ENCODE measurements around the gene TAC4.

Gene TAC4

DNA sequence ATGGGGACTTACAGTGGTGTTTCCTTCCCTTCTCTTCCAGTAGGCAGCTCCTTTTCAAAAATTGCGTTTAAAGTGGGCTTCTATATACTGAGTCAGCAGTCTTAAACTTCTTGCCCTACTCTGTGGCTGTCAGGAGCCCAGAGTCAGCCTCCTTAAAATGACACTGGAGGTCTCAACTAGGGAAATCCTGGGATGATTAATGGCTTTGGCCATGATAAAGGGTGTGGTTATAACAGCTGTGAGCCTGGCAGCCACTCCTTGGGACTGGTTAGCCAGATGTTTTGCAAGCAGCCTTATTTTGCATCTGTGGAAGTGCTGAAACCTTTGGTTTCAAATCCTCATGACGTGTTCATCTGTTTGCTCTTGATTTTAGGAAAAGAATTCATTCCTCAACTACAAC, 25.0 kb downstream of the TAC4 start:
- peaks cover 8% of the 10 kb centered on the region for H3K4me1 ChIP-seq (ENCODE audit: insufficient read depth, low read length)

DNA sequence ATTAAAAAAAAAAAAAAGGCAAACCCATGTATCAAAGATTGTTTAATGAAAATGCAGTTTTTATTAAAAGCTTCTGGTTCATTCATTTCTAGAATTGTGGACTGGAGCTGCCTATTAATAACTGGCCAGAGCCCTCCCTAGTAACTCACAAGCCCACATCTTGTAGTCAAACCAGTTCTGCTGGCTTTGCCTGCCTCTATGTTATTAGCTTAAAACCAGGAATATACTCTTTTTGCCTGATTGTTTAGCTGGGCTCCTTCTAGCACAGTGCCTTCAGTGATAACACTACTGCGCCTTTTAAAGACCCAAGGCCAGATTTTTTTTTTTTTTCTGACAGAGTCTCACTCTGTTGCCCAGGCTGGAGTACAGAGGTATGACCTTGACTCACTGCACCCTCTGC, 26.0 kb downstream of the TAC4 start:
- H3K27me3 ChIP-seq (ENCODE audit: insufficient read depth, low read length, poor library complexity) = no peaks in the 10 kb centered on the region
- no peak overlapping the region for H3K4me2 ChIP-seq (ENCODE audit: insufficient read depth, low read length)
- peaks cover 100% of the 10 kb centered on the region for H3K36me3 ChIP-seq (ENCODE audit: insufficient read depth, low read length)
- no peak for DNase-seq
- no peak overlapping the region for H3K27ac ChIP-seq (ENCODE audit: low read length)
- no peak overlapping the region for H2AFZ ChIP-seq (ENCODE audit: low read depth, low read length)
- no peaks in the 10 kb centered on the region for H3K9me3 ChIP-seq (ENCODE audit: insufficient read depth, low read length, severe bottlenecking)
- peaks cover 17% of the 10 kb centered on the region for H3K4me1 ChIP-seq (ENCODE audit: insufficient read depth, low read length)
- H3K4me3 ChIP-seq (ENCODE audit: low read depth in 1 of 2, low read length in 2 of 2) = no peak overlapping the region
- TF ChIP-seq, protein P1, sequence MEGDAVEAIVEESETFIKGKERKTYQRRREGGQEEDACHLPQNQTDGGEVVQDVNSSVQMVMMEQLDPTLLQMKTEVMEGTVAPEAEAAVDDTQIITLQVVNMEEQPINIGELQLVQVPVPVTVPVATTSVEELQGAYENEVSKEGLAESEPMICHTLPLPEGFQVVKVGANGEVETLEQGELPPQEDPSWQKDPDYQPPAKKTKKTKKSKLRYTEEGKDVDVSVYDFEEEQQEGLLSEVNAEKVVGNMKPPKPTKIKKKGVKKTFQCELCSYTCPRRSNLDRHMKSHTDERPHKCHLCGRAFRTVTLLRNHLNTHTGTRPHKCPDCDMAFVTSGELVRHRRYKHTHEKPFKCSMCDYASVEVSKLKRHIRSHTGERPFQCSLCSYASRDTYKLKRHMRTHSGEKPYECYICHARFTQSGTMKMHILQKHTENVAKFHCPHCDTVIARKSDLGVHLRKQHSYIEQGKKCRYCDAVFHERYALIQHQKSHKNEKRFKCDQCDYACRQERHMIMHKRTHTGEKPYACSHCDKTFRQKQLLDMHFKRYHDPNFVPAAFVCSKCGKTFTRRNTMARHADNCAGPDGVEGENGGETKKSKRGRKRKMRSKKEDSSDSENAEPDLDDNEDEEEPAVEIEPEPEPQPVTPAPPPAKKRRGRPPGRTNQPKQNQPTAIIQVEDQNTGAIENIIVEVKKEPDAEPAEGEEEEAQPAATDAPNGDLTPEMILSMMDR (IDR thresholded peaks at IDR 0.05; ENCODE audit: borderline replicate concordance, extremely low read depth, low read length, poor library complexity, severe bottlenecking) = no peak
- no peak for TF ChIP-seq EZH2 (IDR thresholded peaks at IDR 0.05; ENCODE audit: borderline replicate concordance, low read depth, low read length, severe bottlenecking)
- H3K79me2 ChIP-seq (ENCODE audit: insufficient read depth, low read length) = peaks cover 11% of the 10 kb centered on the region
- H3K9ac ChIP-seq (ENCODE audit: low read depth, low read length) = no peak overlapping the region
- H4K20me1 ChIP-seq (ENCODE audit: insufficient read depth, low read length) = peaks cover 32% of the 10 kb centered on the region
- no peak for ATAC-seq (ENCODE audit: insufficient read depth, low read depth)

More for the DNA sequence above, 25.0 kb downstream of the TAC4 start:
- Histone ChIP-seq H3K9ac (ENCODE audit: low read depth, low read length) (no peak overlapping the region), H2AFZ (ENCODE audit: low read depth, low read length) (no peak overlapping the region), H4K20me1 (ENCODE audit: insufficient read depth, low read length) (peaks cover 27% of the 10 kb centered on the region), H3K79me2 (ENCODE audit: insufficient read depth, low read length) (peaks cover 11% of the 10 kb centered on the region), H3K27me3 (ENCODE audit: insufficient read depth, low read length, poor library complexity) (no peaks in the 10 kb centered on the region), H3K27ac (ENCODE audit: low read length) (no peak overlapping the region), H3K4me2 (ENCODE audit: insufficient read depth, low read length) (no peak overlapping the region), H3K4me3 (ENCODE audit: low read depth in 1 of 2, low read length in 2 of 2) (no peak overlapping the region), H3K36me3 (ENCODE audit: insufficient read depth, low read length) (peaks cover 100% of the 10 kb centered on the region), H3K9me3 (ENCODE audit: insufficient read depth, low read length, severe bottlenecking) (no peaks in the 10 kb centered on the region)
- TF ChIP-seq EZH2 (IDR thresholded peaks at IDR 0.05; ENCODE audit: borderline replicate concordance, low read depth, low read length, severe bottlenecking) = no peak
- TF ChIP-seq, protein P1 (IDR thresholded peaks at IDR 0.05; ENCODE audit: borderline replicate concordance, extremely low read depth, low read length, poor library complexity, severe bottlenecking) = no peak
- DNase-seq (no peak), ATAC-seq (ENCODE audit: insufficient read depth, low read depth) (no peak)

DNA sequence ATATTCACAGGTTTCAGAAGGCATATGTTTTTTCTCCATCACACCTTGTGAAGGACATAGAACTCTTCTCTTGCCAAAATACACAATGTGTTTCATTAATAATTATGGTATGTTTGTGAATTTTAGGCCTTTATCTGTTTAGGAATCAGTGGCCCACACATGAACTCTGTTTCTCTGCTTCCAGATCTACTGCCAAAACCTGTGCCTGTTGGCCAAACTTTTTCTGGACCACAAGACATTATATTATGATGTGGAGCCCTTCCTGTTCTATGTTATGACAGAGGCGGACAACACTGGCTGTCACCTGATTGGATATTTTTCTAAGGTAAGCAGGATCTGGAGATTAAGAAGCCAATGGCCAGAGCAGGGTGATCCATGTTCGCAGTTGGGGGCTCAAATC, 26.4 kb downstream of the TAC4 start:
- Histone ChIP-seq H3K27ac (ENCODE audit: low read length) (no peak overlapping the region), H3K9me3 (ENCODE audit: insufficient read depth, low read length, severe bottlenecking) (no peaks in the 10 kb centered on the region), H3K4me2 (ENCODE audit: insufficient read depth, low read length) (no peak overlapping the region), H4K20me1 (ENCODE audit: insufficient read depth, low read length) (peaks cover 35% of the 10 kb centered on the region), H3K27me3 (ENCODE audit: insufficient read depth, low read length, poor library complexity) (no peaks in the 10 kb centered on the region), H3K4me1 (ENCODE audit: insufficient read depth, low read length) (peaks cover 21% of the 10 kb centered on the region), H2AFZ (ENCODE audit: low read depth, low read length) (no peak overlapping the region), H3K9ac (ENCODE audit: low read depth, low read length) (no peak overlapping the region), H3K36me3 (ENCODE audit: insufficient read depth, low read length) (peaks cover 100% of the 10 kb centered on the region), H3K4me3 (ENCODE audit: low read depth in 1 of 2, low read length in 2 of 2) (no peak overlapping the region), H3K79me2 (ENCODE audit: insufficient read depth, low read length) (peaks cover 11% of the 10 kb centered on the region)
- DNase-seq (no peak), ATAC-seq (ENCODE audit: insufficient read depth, low read depth) (no peak)
- TF ChIP-seq, protein P1 (IDR thresholded peaks at IDR 0.05; ENCODE audit: borderline replicate concordance, extremely low read depth, low read length, poor library complexity, severe bottlenecking) = no peak
- TF ChIP-seq EZH2 (IDR thresholded peaks at IDR 0.05; ENCODE audit: borderline replicate concordance, low read depth, low read length, severe bottlenecking) = no peak

DNA sequence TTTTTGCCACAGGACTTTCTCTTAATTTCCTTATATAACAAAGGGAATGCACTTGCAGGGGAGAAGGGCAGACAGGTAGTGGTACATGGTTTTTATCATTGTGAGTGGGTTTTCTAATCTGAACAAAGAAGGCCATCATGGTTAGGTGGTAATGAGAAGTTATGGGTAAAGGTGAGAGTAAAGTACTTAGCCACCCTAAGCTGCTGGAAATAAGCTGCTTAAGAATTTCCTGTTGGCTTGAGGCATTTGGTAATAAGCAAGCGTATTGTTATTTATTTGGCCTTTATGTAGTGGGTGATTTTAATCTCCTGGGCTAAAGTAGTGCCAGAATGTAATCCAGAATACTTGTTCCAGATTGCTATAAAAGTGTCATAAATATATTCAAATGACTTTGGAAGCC, 27.1 kb downstream of the TAC4 start:
- Histone ChIP-seq H4K20me1 (ENCODE audit: insufficient read depth, low read length) (peaks cover 39% of the 10 kb centered on the region), H3K4me1 (ENCODE audit: insufficient read depth, low read length) (peaks cover 21% of the 10 kb centered on the region), H3K9me3 (ENCODE audit: insufficient read depth, low read length, severe bottlenecking) (no peaks in the 10 kb centered on the region), H2AFZ (ENCODE audit: low read depth, low read length) (no peak overlapping the region), H3K4me2 (ENCODE audit: insufficient read depth, low read length) (no peak overlapping the region), H3K79me2 (ENCODE audit: insufficient read depth, low read length) (peaks cover 11% of the 10 kb centered on the region), H3K9ac (ENCODE audit: low read depth, low read length) (no peak overlapping the region), H3K4me3 (ENCODE audit: low read depth in 1 of 2, low read length in 2 of 2) (no peak overlapping the region), H3K27ac (ENCODE audit: low read length) (no peak overlapping the region), H3K36me3 (ENCODE audit: insufficient read depth, low read length) (peaks cover 100% of the 10 kb centered on the region), H3K27me3 (ENCODE audit: insufficient read depth, low read length, poor library complexity) (no peaks in the 10 kb centered on the region)
- DNase-seq = no peak
- TF ChIP-seq, protein P1 (IDR thresholded peaks at IDR 0.05; ENCODE audit: borderline replicate concordance, extremely low read depth, low read length, poor library complexity, severe bottlenecking) = no peak
- ATAC-seq (ENCODE audit: insufficient read depth, low read depth) = no peak
